ENCODE data around the gene SRL. TPM values are rescaled to one million over a fixed set of nuclear protein-coding genes. Genes with fewer than 3 reads are reported as not detected.
A peak's percentile ranks its signal among the peaks of the same experiment; 100 is the strongest.

Gene SRL
- total RNA-seq, 1 donor from 2014 or later: 0.37 TPM

GRCh38 chr16:4283441-4283840 lies 41.6 kb upstream of the SRL start:
- Mint-ChIP-seq H3K27me3 (ENCODE audit: unreplicated experiment) (peaks cover 6% of the 10 kb centered on the region), H3K9me3 (ENCODE audit: unreplicated experiment) (peaks cover 8% of the 10 kb centered on the region), H3K4me1 (ENCODE audit: low read depth, unreplicated experiment) (peaks cover 1% of the 10 kb centered on the region), H3K27ac (ENCODE audit: unreplicated experiment) (no peak overlapping the region), H3K4me3 (ENCODE audit: unreplicated experiment) (no peak overlapping the region), H3K36me3 (ENCODE audit: unreplicated experiment) (peaks cover 6% of the 10 kb centered on the region)
- TF ChIP-seq, protein P1, sequence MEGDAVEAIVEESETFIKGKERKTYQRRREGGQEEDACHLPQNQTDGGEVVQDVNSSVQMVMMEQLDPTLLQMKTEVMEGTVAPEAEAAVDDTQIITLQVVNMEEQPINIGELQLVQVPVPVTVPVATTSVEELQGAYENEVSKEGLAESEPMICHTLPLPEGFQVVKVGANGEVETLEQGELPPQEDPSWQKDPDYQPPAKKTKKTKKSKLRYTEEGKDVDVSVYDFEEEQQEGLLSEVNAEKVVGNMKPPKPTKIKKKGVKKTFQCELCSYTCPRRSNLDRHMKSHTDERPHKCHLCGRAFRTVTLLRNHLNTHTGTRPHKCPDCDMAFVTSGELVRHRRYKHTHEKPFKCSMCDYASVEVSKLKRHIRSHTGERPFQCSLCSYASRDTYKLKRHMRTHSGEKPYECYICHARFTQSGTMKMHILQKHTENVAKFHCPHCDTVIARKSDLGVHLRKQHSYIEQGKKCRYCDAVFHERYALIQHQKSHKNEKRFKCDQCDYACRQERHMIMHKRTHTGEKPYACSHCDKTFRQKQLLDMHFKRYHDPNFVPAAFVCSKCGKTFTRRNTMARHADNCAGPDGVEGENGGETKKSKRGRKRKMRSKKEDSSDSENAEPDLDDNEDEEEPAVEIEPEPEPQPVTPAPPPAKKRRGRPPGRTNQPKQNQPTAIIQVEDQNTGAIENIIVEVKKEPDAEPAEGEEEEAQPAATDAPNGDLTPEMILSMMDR (IDR thresholded peaks at IDR 0.05; ENCODE audit: partially characterized antibody, unreplicated experiment): no peak
- no peak for DNase-seq

- H3K9me3 Mint-ChIP-seq (ENCODE audit: unreplicated experiment): peaks cover 6% of the 10 kb centered on the region
- DNase-seq: no peak
- no peaks in the 10 kb centered on the region for H3K4me1 Mint-ChIP-seq (ENCODE audit: low read depth, unreplicated experiment)
- peaks cover 6% of the 10 kb centered on the region for H3K36me3 Mint-ChIP-seq (ENCODE audit: unreplicated experiment)
- H3K27ac Mint-ChIP-seq (ENCODE audit: unreplicated experiment): no peak overlapping the region
- H3K4me3 Mint-ChIP-seq (ENCODE audit: unreplicated experiment): no peak overlapping the region
- TF ChIP-seq, protein P1 (IDR thresholded peaks at IDR 0.05; ENCODE audit: partially characterized antibody, unreplicated experiment): no peak
- H3K27me3 Mint-ChIP-seq (ENCODE audit: unreplicated experiment): peaks cover 6% of the 10 kb centered on the region
Observed at GRCh38 chr16:4280625-4281024, 38.7 kb upstream of the SRL start.

GRCh38 chr16:4277987-4278513 lies 36.2 kb upstream of the SRL start:
- DNase-seq: no peak
- Mint-ChIP-seq H3K9me3 (ENCODE audit: unreplicated experiment) (peaks cover 5% of the 10 kb centered on the region), H3K4me3 (ENCODE audit: unreplicated experiment) (no peak overlapping the region), H3K36me3 (ENCODE audit: unreplicated experiment) (peaks cover 6% of the 10 kb centered on the region), H3K27me3 (ENCODE audit: unreplicated experiment) (peaks cover 10% of the 10 kb centered on the region), H3K27ac (ENCODE audit: unreplicated experiment) (no peak overlapping the region), H3K4me1 (ENCODE audit: low read depth, unreplicated experiment) (peaks cover 2% of the 10 kb centered on the region)
- TF ChIP-seq, protein P1 (IDR thresholded peaks at IDR 0.05; ENCODE audit: partially characterized antibody, unreplicated experiment): no peak

- DNase-seq: no peak
- Mint-ChIP-seq H3K4me3 (ENCODE audit: unreplicated experiment) (no peak overlapping the region), H3K36me3 (ENCODE audit: unreplicated experiment) (peaks cover 3% of the 10 kb centered on the region), H3K27ac (ENCODE audit: unreplicated experiment) (no peak overlapping the region), H3K4me1 (ENCODE audit: low read depth, unreplicated experiment) (peaks cover 2% of the 10 kb centered on the region), H3K9me3 (ENCODE audit: unreplicated experiment) (peaks cover 7% of the 10 kb centered on the region), H3K27me3 (ENCODE audit: unreplicated experiment) (peaks cover 15% of the 10 kb centered on the region)
- TF ChIP-seq, protein P1 (IDR thresholded peaks at IDR 0.05; ENCODE audit: partially characterized antibody, unreplicated experiment): no peak
Observed at GRCh38 chr16:4275861-4276260, 34.0 kb upstream of the SRL start.

DNA sequence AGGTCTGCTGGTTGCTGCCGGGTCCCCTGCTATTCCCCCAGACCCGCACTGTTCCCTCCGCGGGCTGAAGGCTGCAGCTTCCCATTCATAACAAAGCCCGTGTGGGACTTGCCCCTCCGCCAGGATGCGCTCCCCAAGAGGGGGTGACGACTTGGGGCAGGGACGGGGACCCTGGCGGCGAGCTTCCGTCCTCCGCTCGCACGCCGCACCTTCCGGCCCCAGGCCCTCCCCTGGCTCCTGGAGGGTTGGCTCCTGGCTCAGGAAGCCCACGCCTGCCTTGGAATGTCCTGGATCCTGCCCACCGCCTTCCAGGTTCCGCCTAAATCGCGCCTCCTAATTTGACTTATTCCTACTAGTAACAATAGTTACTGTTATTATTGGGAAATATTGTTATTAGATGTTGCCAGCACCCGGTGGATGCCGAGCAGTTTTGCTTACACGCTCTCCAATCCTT lies 32.0 kb upstream of the SRL start:
- TF ChIP-seq, protein P1 (IDR thresholded peaks at IDR 0.05; ENCODE audit: partially characterized antibody, unreplicated experiment): peak; percentile 42
- H3K27me3 Mint-ChIP-seq (ENCODE audit: unreplicated experiment): peaks cover 16% of the 10 kb centered on the region
- peaks cover 2% of the 10 kb centered on the region for H3K4me1 Mint-ChIP-seq (ENCODE audit: low read depth, unreplicated experiment)
- peak; percentile 74 for DNase-seq
- H3K36me3 Mint-ChIP-seq (ENCODE audit: unreplicated experiment): no peaks in the 10 kb centered on the region
- H3K9me3 Mint-ChIP-seq (ENCODE audit: unreplicated experiment): peaks cover 7% of the 10 kb centered on the region
- H3K27ac Mint-ChIP-seq (ENCODE audit: unreplicated experiment): peak overlapping the region; percentile 95
- peak overlapping the region; percentile 94 for H3K4me3 Mint-ChIP-seq (ENCODE audit: unreplicated experiment)
